GM18526 (cell line): ENCODE measurements around the gene ELOVL7.

Experiments used
- POLR2A ChIP-seq: IDR thresholded peaks from 3 replicates; pipeline ENCODE4 v1.6.1; 2011; ENCODE audit not compliant: insufficient read length; ENCODE audit errors: extremely low read depth

ELOVL7 gene

DNA sequence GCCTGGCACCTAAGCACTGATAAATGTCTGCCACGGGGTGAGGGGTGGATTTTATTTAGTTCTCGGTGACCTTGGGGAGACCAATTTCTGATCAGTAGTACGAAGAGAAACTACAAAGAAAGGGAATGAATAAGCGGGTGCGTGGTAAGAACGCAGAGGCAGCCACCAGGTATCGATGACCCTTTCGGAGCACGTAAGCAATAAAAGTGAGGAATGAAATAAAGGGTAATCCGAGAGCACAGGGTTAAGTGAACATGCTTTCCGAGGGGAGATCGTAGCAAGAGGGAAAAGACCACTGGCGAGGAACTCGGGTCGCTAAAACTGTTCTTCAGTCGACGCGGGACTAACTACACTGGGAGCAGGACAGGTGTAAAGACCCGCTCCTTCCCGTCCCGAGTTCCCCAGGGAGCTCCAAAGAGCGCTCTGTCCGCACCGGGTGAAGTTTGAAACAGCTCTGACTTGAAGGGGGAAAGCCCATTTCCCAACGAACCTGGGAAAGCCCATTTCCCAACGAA, 1.1 kb downstream of the ELOVL7 start:
- TF ChIP-seq POLR2A, result no peak

DNA sequence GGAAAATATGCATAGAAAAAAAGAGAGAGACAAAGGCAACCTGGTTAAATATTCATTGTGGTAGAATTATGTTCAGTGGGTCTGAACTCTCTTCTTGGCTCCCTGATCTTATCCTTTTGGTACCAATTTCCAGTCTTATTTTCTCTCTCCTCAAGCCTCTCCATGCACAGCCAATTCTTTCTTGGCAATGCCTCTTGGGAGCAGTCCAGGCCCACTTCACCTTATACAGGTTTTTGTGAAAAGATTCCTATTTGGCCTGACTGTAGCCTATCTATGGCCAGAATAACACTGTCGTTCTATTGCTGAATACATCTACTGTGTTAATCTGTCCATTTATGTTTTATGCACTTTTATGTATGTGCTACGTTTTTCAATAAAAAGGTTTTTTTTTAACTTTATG, 2.7 kb downstream of the ELOVL7 start:
- TF ChIP-seq POLR2A, result no peak

DNA sequence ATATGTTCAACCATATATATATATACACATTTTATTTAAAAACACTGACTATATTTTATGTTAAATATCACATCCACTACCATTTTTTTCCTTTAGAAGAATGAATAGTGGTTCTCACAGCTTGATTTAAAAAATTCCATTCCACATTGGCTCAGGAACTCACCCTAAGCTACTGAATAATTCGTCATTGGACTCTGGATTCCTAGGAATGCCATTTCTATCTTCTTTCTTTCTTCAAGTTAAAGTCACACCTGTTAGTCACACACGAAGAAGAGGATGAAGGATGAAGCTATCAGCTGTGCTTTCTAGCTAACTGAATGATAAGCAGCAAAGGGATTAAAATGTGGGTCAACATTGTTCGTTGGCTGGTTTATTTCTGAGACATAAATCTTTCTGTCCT, 7.9 kb downstream of the ELOVL7 start:
- no peak for TF ChIP-seq POLR2A

DNA sequence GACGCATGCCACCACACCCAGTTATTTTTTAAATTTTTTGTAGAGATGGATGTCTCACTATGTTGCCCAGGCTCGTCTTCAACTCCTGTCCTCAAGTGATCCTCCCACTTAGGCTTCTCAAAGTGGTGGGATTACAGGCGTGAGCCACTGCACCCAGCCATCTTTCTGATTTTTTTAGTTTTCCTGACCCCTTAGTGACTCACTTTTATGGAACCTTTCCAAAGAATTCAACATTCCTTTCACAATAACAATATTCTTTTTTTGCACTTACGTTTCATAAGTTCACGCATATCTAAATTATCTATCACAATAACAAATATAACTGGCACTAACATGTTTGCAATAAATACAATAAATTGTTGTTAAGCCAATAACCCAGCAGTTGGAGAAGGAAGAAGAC, 8.5 kb downstream of the ELOVL7 start:
- TF ChIP-seq POLR2A, result no peak

DNA sequence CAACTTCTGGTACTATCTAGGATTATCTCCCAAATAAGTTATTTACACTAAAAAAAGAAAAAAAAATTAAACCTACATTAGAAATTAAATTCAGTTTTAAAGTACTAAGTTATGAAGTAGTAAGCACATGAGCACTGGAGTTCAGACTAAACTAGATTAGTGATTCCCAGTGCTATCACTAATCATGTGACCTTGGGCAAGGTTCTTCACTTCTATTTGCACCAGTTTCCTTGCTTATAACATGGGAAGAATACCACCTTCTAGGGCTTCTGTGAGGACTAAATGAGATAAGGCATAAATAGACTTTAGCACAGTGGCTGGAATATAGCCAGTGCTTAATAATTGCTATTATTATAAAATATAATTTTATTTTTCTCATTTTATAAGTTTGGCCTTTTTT, 10.5 kb downstream of the ELOVL7 start:
- TF ChIP-seq POLR2A, result no peak

DNA sequence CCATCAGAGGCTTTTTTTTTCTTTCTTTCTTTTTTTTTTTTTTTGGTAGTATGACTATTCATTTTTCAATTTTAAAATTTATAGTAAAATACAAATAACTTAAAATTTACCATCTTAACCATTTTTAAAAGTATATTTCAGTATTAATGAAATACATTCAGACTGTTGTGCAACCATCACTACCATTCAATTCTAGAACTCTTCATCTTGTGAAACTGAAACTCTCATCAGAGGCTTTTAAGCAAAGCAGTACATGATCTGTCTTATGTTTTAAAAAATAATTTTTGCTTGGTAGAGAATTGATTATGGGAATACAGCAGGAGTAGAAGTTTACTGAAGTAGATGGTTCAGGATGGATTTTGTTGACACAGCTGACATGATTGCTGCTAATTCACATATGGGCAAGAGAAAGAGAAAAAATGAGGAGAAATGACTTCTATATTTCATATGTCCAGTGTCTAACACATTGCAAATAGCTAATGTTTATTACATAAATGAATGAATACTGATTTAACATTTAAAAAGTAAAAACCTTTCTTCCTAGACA, 13.4 kb downstream of the ELOVL7 start:
- no peak for TF ChIP-seq POLR2A

DNA sequence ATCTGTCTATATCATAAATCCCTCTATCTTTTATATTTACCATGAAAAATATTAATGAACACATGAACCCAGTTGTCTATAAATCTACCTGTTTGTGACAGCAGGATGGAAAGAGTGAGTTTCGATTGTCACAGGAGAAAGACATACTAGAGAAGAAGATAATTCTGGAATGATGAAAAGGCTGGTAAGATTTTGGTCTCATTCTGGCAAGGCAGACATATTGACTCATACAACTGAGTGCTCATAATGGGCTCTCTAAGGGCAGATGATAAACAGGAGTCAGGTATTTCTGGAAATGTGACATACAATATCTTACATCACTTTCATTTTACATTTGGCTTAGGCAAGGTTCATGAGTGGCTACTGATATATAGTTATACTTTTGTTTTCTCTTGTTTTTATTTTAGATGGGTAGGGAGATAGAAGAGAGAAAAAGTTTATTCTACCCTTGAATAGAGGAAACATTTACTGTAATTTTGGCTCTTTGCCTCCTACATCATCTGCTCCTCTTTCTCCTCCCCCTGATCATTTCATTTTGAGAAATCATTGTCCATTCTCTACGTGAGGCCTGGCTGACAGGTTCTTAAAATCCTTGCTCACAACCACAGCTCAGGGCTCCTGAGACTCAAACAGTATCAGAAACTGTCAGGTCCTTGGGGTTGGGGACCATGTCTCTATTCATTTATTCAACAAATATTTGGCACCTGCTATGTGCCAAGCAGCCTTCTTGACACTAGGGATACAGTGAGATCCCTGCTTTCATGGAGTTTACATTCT, 14.4 kb downstream of the ELOVL7 start:
- TF ChIP-seq POLR2A, result no peak

DNA sequence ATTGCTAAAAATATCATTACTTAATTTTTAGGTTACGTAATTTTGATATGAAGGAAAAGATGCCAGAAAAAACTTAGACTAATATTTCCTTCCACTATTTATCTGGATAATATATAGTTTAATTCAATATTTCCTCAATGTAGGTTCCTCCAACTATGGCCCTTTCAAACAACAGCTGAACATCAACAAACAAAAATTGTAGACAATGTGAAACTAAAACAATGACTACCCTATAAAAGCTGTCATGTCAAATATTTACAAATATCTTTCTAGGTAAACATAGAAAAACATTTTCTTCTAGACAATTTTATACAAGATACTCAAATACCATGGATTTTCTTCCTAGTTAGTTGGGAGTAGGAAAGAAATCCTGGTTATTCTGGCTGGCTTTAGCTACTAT, 16.9 kb downstream of the ELOVL7 start:
- TF ChIP-seq POLR2A, result no peak

DNA sequence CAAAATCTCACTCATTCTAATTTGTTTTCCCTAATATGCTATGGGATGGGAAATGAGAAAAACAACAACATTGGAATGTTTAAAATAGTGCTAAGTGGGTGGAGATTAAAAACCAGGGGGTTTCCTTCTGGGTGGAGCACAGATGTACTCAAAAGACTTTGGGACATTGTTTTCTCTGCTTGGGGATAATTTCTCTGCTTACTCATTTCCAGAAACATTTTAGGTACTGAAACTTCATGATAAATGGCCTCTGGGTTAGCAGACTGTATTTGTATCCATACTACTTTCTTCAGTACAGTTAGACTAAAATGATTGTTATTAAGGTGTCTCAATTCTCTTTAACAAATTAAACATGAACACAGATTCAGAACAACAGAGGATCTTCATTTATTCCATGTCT, 17.4 kb downstream of the ELOVL7 start:
- TF ChIP-seq POLR2A, result no peak

DNA sequence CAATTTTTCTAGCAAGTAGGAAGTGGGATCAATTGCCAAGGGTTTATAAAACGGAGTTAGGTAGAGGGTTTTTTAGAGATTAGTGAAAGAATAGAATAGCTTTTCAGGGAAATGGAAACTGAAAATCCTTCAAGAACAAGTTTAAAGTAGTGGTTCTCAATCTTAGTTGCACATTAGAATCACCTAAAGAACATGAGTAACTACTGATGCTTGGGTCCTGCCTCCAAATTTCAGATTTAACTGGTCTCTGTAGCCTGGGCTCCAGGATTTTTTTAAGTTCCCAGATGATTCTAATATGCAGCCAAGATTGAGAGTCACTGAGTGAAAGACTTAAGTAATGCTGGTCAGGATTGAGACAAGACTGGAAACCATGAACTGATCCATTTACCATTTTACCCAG, 20.5 kb downstream of the ELOVL7 start:
- no peak for TF ChIP-seq POLR2A

DNA sequence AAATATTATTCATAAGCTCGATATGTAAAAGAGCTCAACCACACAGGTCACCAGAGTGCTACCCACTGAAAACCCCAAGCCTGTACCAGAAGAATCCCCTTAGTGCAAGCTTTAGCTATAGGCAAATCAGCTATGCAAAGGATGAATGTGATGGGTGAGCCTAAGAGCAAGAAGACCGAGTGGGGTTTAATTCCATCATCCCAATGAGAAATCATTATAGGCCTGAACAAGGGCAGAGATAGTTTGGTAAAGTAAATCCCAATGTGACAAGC, 21.8 kb downstream of the ELOVL7 start:
- TF ChIP-seq POLR2A, result no peak

DNA sequence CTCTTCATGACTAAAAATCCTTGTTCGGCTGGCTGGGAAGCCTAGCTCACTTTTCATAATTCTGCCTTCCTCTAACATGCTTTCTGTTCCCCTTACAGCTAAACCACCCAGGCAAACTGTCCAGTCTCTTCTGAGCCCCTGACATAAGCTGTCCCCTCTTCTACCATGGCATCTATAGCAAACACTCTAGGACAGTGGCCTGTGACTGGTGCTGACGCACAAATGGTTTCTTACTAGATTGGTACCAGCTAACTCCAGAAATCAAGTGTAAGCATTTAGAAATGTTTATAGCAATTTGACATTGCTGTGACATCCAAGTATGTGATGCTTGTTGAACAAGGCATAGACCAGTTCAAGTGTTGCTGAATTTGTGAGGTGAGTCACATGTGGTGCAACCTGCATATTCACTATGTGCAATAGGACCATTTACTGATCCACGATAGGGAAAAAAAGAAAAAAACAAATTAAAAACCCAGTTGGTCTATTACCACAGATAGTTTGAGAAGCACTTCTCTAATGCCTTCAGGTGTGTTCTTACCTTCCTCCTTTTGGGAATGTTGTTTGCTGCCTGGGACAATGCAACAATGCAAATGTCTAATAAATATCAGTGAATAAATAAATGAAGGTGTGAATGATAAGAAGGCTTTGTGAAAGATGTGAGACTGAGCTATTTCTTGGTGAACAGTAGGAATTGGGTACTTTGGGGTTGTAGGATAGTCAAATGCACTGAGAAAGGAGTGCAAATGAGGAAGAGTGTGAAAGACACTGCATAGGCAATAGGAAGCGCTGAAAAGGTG, 22.4 kb downstream of the ELOVL7 start:
- TF ChIP-seq POLR2A, result no peak

DNA sequence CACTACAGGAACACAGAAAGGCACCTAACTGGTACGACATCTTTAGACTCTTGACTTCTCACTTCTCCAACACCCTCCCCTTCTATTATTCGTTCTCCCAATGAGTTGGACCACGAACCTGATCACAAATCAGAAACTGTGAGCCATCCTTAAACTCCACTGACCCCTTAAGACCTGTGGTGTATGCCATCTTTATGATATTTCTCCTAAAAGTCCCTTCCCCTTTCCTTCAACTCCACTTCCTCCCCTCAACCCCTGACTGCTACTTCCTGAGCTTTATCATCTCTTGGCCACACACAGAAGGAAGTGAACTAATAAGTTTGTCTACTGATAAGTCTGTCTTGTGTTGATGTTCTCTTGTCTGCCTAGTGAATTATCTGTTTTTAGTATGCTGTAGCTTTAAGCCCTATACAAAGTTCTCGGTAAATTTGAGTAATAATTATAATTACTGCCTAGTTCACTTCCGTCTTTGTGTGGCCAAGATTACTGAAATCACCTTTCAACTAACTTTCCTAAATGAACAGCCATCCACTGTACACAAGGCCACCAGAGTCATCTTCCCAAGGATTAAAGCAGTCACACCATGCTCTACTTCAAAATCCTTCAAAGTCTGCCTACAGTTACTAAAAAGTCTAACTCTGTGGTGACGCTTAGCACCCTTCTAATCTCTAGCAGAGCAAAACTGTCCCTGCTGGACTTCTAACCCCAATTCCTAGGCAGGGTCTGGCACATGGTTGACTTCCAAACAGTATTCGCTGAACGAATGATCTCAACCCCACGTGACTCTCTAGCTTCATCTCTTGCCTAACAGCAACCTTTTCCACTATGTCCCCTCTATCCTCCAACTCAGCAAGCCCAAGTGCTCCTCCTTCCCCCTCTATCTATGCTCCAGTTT, 23.2 kb downstream of the ELOVL7 start:
- no peak for TF ChIP-seq POLR2A

DNA sequence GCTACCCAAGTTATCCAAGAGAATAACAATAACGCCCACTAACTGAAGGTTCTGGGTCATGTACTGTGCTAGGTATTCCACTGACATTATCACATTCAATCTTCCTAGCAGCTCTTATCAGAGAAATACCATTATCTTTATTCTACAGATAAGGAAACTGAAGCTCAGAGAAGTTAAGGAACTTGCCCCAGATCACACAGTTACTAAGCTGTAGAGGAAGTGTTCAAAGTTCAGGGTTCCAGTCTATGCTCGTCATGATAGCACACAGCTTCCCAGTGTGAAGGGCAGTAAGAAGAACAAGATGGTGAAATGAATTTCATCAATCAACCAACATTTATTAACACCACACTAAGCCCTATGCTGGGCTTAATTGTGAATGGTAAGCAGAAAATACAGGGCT, 29.6 kb downstream of the ELOVL7 start:
- TF ChIP-seq POLR2A, result no peak

DNA sequence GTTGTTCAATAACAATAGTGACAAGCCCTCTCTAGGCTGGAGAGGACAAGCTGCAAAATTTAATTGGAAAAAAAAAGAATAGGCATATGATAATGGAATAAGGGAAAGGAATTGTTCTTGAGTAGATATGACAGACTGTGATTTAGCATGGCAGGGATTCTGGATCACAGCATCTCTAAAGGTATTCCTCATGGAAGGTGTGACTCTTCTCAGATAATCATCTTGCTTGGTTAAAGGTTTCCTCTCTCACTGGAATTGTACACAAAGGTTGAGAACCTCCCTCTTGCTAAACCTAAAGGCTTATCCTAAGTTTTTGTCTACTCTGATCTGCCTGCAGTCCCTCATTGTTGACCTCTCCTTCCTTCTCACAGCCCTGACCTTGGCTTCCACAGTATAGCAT, 31.6 kb downstream of the ELOVL7 start:
- TF ChIP-seq POLR2A, result no peak
